HG02970 (cell line): ENCODE results near the gene CACNA2D1.

Source experiments
- ATAC-seq: cut with Tn5 transposase; IDR thresholded peaks from one replicate; pipeline ENCODE4 v1.9.1; 2021; ENCODE audit warnings: mild to moderate bottlenecking, moderate library complexity, moderate number of reproducible peaks; ENCODE audit not compliant: unreplicated experiment, low FRiP score

Gene CACNA2D1

GRCh38 chr7:82293467-82293866 lies 150.1 kb downstream of the CACNA2D1 start:
- ATAC-seq = no peak

GRCh38 chr7:82291931-82292330 lies 151.6 kb downstream of the CACNA2D1 start:
- no peak for ATAC-seq

- ATAC-seq = no peak
Measured at GRCh38 chr7:82289889-82290288, 153.7 kb downstream of the CACNA2D1 start.

- ATAC-seq = no peak
Measured at GRCh38 chr7:82289152-82289535, 154.4 kb downstream of the CACNA2D1 start.

- no peak for ATAC-seq
Measured at GRCh38 chr7:82286798-82287140, 156.8 kb downstream of the CACNA2D1 start.

- ATAC-seq = no peak
Measured at GRCh38 chr7:82286096-82286797, 157.3 kb downstream of the CACNA2D1 start.

GRCh38 chr7:82284936-82285519 lies 158.5 kb downstream of the CACNA2D1 start:
- ATAC-seq = no peak

- no peak for ATAC-seq
Measured at GRCh38 chr7:82275342-82275741, 168.2 kb downstream of the CACNA2D1 start.

GRCh38 chr7:82274681-82275080 lies 168.9 kb downstream of the CACNA2D1 start:
- ATAC-seq = no peak

- no peak for ATAC-seq
Measured at GRCh38 chr7:82273886-82274285, 169.7 kb downstream of the CACNA2D1 start.

GRCh38 chr7:82270870-82271269 lies 172.7 kb downstream of the CACNA2D1 start:
- ATAC-seq = no peak

- no peak for ATAC-seq
Measured at GRCh38 chr7:82268632-82269031, 174.9 kb downstream of the CACNA2D1 start.

GRCh38 chr7:82266081-82266480 lies 177.5 kb downstream of the CACNA2D1 start:
- no peak for ATAC-seq

GRCh38 chr7:82264783-82265305 lies 178.7 kb downstream of the CACNA2D1 start:
- ATAC-seq = no peak

- ATAC-seq = no peak
Measured at GRCh38 chr7:82263920-82264782, 179.4 kb downstream of the CACNA2D1 start.

- ATAC-seq = no peak
Measured at GRCh38 chr7:82258181-82258580, 185.4 kb downstream of the CACNA2D1 start.

GRCh38 chr7:82257118-82257695 lies 186.4 kb downstream of the CACNA2D1 start:
- no peak for ATAC-seq

- no peak for ATAC-seq
Measured at GRCh38 chr7:82255706-82256105, 187.9 kb downstream of the CACNA2D1 start.

GRCh38 chr7:82250598-82250997 lies 193.0 kb downstream of the CACNA2D1 start:
- ATAC-seq = no peak

GRCh38 chr7:82249979-82250378 lies 193.6 kb downstream of the CACNA2D1 start:
- ATAC-seq = no peak
